Muscle of arm (tissue), 12 donors: Measurements from ENCODE around the gene GMPR. TPM values are rescaled to one million over a fixed set of nuclear protein-coding genes. Genes with fewer than 3 reads are reported as not detected.
"Not testable (repeated sequence)": the region's sequence is repeated elsewhere in the genome, so short reads cannot be mapped to it uniquely, and the experiment has no call there.

ENCODE experiments used
- DNase-seq: peaks from one replicate; pipeline ENCODE4 v3.0.0-alpha.2; 2013
- polyA plus RNA-seq, 12 donors: library from polyadenylated mRNA; unstranded; fragments of 120-200 nt; gene quantifications; one replicate each; pipeline ENCODE4 v1.2.1, GENCODE V29; 2013; ENCODE audit not compliant: insufficient read length in 12 of 12

Gene GMPR
- polyA plus RNA-seq, 12 donors: 17.1 to 62.1 (median 51.7) TPM; not detected in 1

GRCh38 chr6:16241321-16241689, 2.9 kb downstream of the GMPR start:
- DNase-seq: no peak

GRCh38 chr6:16243055-16243454, 4.7 kb downstream of the GMPR start:
- no peak for DNase-seq

- no peak for DNase-seq
These were observed 5.3 kb downstream of the GMPR start for GRCh38 chr6:16243664-16244063.

- no peak for DNase-seq
These were observed 6.1 kb downstream of the GMPR start for GRCh38 chr6:16244446-16244845.

GRCh38 chr6:16244869-16245451, 6.6 kb downstream of the GMPR start:
- DNase-seq: no peak

- no peak for DNase-seq
These were observed 10.0 kb downstream of the GMPR start for GRCh38 chr6:16248271-16248853.

GRCh38 chr6:16249971-16250370, 11.6 kb downstream of the GMPR start:
- no peak for DNase-seq

- no peak for DNase-seq
These were observed 13.3 kb downstream of the GMPR start for GRCh38 chr6:16251706-16252105.

GRCh38 chr6:16252686-16253299, 14.4 kb downstream of the GMPR start:
- DNase-seq: no peak

- no peak for DNase-seq
These were observed 15.2 kb downstream of the GMPR start for GRCh38 chr6:16253399-16254144.

- DNase-seq: no peak
These were observed 16.1 kb downstream of the GMPR start for GRCh38 chr6:16254535-16254934.

GRCh38 chr6:16256781-16257180, 18.4 kb downstream of the GMPR start:
- DNase-seq: no peak

GRCh38 chr6:16257999-16258708, 19.8 kb downstream of the GMPR start:
- DNase-seq: no peak

- DNase-seq: no peak
These were observed 20.3 kb downstream of the GMPR start for GRCh38 chr6:16258709-16259075.

- DNase-seq: not testable (repeated sequence)
These were observed 21.2 kb downstream of the GMPR start for GRCh38 chr6:16259604-16260003.

GRCh38 chr6:16260602-16261001, 22.2 kb downstream of the GMPR start:
- DNase-seq: not testable (repeated sequence)

- not testable (repeated sequence) for DNase-seq
These were observed 24.4 kb downstream of the GMPR start for GRCh38 chr6:16262773-16263172.

- not testable (repeated sequence) for DNase-seq
These were observed 25.2 kb downstream of the GMPR start for GRCh38 chr6:16263464-16264099.

- no peak for DNase-seq
These were observed 26.4 kb downstream of the GMPR start for GRCh38 chr6:16264785-16265184.

- DNase-seq: no peak
These were observed 27.3 kb downstream of the GMPR start for GRCh38 chr6:16265351-16266341.
